Measurements from ENCODE around the gene NEURL1. TPM values are rescaled to one million over a fixed set of nuclear protein-coding genes. Genes with fewer than 3 reads are reported as not detected.

Gene NEURL1
- total and polyA plus RNA-seq, 2 donors (not counting 3 experiments of a cell fraction or from before 2014, with no cell fraction given), result 0.06 to 0.22 TPM

DNA sequence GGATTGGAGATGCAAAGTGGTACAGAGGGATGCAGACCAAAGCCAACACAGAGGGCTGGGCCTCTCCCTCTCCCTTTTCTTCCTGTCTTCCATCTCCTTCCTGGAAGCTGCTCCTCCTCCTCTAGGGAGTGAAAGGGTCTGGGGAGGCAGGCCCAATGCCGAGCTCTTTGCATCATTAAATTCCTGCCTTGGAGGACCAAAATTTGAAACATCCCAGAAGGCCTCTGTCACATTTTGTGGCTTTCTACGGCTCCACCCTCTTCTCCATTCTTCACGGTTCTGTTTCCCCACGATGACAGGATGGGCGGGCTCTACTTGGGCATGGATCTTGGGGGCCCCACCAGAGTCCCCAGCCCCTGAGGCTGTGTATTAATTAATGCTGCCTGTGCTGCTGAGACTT, 76.4 kb downstream of the NEURL1 start:
- CTCF ChIA-PET, result interaction anchor here (1.7 kb wide), 1 partner anchor 23 kb away, joined by 4 read pairs; no protein-coding TSS in a partner anchor
- H3K9me3 ChIP-seq (replicated peaks; ENCODE audit: control insufficient read depth, insufficient read depth, low read length), result no peaks in the 10 kb centered on the region
- no peak overlapping the region for H3K27ac ChIP-seq (ENCODE audit: insufficient read depth, low read depth, low read length)
- intact Hi-C loops (cut with micrococcal nuclease), result no loop called here
- no peak overlapping the region for H2AFZ ChIP-seq (ENCODE audit: low read depth, low read length)
- no TSS peak for BruUV-seq (replicated peaks)
- POLR2A ChIA-PET, result no interaction called here
- H3K36me3 ChIP-seq (ENCODE audit: control insufficient read depth in 2 of 2, extremely low read depth in 1 of 2, insufficient read depth in 2 of 2, low read length in 2 of 2), result no peaks in the 10 kb centered on the region
- no peaks in the 10 kb centered on the region for H3K9me1 ChIP-seq (replicated peaks; ENCODE audit: control insufficient read depth, extremely low read depth, insufficient read depth, low read length)
- dilution Hi-C loops (cut with MboI; ENCODE audit: extremely low pct_ligation_motif_present, low sequenced_read_pairs), result no loop called here
- H3K4me3 ChIP-seq (replicated peaks in 1 of 3; ENCODE audit: insufficient read depth in 1 of 3, low read depth in 1 of 3, low read length in 3 of 3), result no peak overlapping the region
- no peak overlapping the region for H3K4me2 ChIP-seq (ENCODE audit: insufficient read depth, low read length)
- no peaks in the 10 kb centered on the region for H4K20me1 ChIP-seq (replicated peaks; ENCODE audit: control insufficient read depth, extremely low read depth, insufficient read depth, low read length)
- H3K27me3 ChIP-seq (ENCODE audit: control insufficient read depth in 2 of 2, insufficient read depth in 2 of 2, low read length in 2 of 2), result peaks cover 7 to 11% of the 10 kb centered on the region in 2 experiments
- no peak overlapping the region for H3K9ac ChIP-seq (replicated peaks; ENCODE audit: extremely low read depth, insufficient read depth, low read length)
- FAIRE-seq, result no peak
- no peaks in the 10 kb centered on the region for H3K79me2 ChIP-seq (ENCODE audit: control insufficient read depth, insufficient read depth, low read length)
- H3K4me1 ChIP-seq (ENCODE audit: control insufficient read depth, extremely low read depth, insufficient read depth, low read length), result no peaks in the 10 kb centered on the region
- DNase-seq (ENCODE audit: low read depth, low spot score), result no peak
- TF ChIP-seq FOS (IDR thresholded peaks at IDR 0.05; ENCODE audit: borderline replicate concordance, insufficient read depth, low read length) (no peak), JUN (IDR thresholded peaks at IDR 0.05; ENCODE audit: borderline replicate concordance, insufficient read depth, insufficient read length, low read depth) (no peak)

GRCh38 chr10:103570844-103571655, 77.5 kb downstream of the NEURL1 start:
- ChIA-PET CTCF (no interaction called here), POLR2A (no interaction called here)
- dilution Hi-C loops (cut with MboI; ENCODE audit: extremely low pct_ligation_motif_present, low sequenced_read_pairs) (no loop called here), intact Hi-C loops (cut with micrococcal nuclease) (no loop called here)
- FAIRE-seq (no peak), DNase-seq (ENCODE audit: low read depth, low spot score) (no peak)
- TF ChIP-seq EZH2 (IDR thresholded peaks at IDR 0.05; ENCODE audit: borderline replicate concordance, low read depth, low read length, severe bottlenecking) (no peak), MAX (IDR thresholded peaks at IDR 0.05; ENCODE audit: insufficient read depth, insufficient read length) (no peak), FOS (IDR thresholded peaks at IDR 0.05; ENCODE audit: borderline replicate concordance, insufficient read depth, low read length) (no peak), GATA2 (IDR thresholded peaks at IDR 0.05; ENCODE audit: insufficient read depth, insufficient read length, low read depth, low read length) (no peak), JUN (IDR thresholded peaks at IDR 0.05; ENCODE audit: borderline replicate concordance, insufficient read depth, insufficient read length, low read depth) (no peak), POLR2AphosphoS5 (IDR thresholded peaks at IDR 0.05; ENCODE audit: insufficient read depth, low read depth, low read length) (no peak), POLR2A (IDR thresholded peaks at IDR 0.05; ENCODE audit: low read depth, low read length) (no peak), MYC (IDR thresholded peaks at IDR 0.05; ENCODE audit: low read depth, low read length) (no peak)
- TF ChIP-seq, protein P1, sequence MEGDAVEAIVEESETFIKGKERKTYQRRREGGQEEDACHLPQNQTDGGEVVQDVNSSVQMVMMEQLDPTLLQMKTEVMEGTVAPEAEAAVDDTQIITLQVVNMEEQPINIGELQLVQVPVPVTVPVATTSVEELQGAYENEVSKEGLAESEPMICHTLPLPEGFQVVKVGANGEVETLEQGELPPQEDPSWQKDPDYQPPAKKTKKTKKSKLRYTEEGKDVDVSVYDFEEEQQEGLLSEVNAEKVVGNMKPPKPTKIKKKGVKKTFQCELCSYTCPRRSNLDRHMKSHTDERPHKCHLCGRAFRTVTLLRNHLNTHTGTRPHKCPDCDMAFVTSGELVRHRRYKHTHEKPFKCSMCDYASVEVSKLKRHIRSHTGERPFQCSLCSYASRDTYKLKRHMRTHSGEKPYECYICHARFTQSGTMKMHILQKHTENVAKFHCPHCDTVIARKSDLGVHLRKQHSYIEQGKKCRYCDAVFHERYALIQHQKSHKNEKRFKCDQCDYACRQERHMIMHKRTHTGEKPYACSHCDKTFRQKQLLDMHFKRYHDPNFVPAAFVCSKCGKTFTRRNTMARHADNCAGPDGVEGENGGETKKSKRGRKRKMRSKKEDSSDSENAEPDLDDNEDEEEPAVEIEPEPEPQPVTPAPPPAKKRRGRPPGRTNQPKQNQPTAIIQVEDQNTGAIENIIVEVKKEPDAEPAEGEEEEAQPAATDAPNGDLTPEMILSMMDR (IDR thresholded peaks at IDR 0.05; ENCODE audit: extremely low read depth in 1 of 2, insufficient read depth in 1 of 2, low read depth in 1 of 2, low read length in 2 of 2), result no peak
- H3K27me3 ChIP-seq (ENCODE audit: control insufficient read depth in 2 of 2, insufficient read depth in 2 of 2, low read length in 2 of 2), result peaks cover 9 to 11% of the 10 kb centered on the region in 2 experiments
- H3K4me1 ChIP-seq (ENCODE audit: control insufficient read depth, extremely low read depth, insufficient read depth, low read length), result no peaks in the 10 kb centered on the region
- H3K27ac ChIP-seq (ENCODE audit: insufficient read depth, low read depth, low read length), result no peak overlapping the region
- H3K9ac ChIP-seq (replicated peaks; ENCODE audit: extremely low read depth, insufficient read depth, low read length), result no peak overlapping the region
- no peak overlapping the region for H2AFZ ChIP-seq (ENCODE audit: low read depth, low read length)
- no peaks in the 10 kb centered on the region for H3K9me1 ChIP-seq (replicated peaks; ENCODE audit: control insufficient read depth, extremely low read depth, insufficient read depth, low read length)
- no peak overlapping the region for H3K4me3 ChIP-seq (replicated peaks in 1 of 3; ENCODE audit: insufficient read depth in 1 of 3, low read depth in 1 of 3, low read length in 3 of 3)
- no peaks in the 10 kb centered on the region for H3K9me3 ChIP-seq (replicated peaks; ENCODE audit: control insufficient read depth, insufficient read depth, low read length)
- no peaks in the 10 kb centered on the region for H3K36me3 ChIP-seq (ENCODE audit: control insufficient read depth in 2 of 2, extremely low read depth in 1 of 2, insufficient read depth in 2 of 2, low read length in 2 of 2)
- no TSS peak for BruUV-seq (replicated peaks)
- no peaks in the 10 kb centered on the region for H3K79me2 ChIP-seq (ENCODE audit: control insufficient read depth, insufficient read depth, low read length)
- H3K4me2 ChIP-seq (ENCODE audit: insufficient read depth, low read length), result no peak overlapping the region
- H4K20me1 ChIP-seq (replicated peaks; ENCODE audit: control insufficient read depth, extremely low read depth, insufficient read depth, low read length), result no peaks in the 10 kb centered on the region

Data from endothelial cell of umbilical vein (primary cell).